HG03039 (cell line): ENCODE measurements around the gene TINAG.

Experiments
- ATAC-seq: cut with Tn5 transposase; IDR thresholded peaks from one replicate; pipeline ENCODE4 v1.9.1; 2021; ENCODE audit warnings: mild to moderate bottlenecking, moderate library complexity; ENCODE audit not compliant: unreplicated experiment

The TINAG gene, protein sequence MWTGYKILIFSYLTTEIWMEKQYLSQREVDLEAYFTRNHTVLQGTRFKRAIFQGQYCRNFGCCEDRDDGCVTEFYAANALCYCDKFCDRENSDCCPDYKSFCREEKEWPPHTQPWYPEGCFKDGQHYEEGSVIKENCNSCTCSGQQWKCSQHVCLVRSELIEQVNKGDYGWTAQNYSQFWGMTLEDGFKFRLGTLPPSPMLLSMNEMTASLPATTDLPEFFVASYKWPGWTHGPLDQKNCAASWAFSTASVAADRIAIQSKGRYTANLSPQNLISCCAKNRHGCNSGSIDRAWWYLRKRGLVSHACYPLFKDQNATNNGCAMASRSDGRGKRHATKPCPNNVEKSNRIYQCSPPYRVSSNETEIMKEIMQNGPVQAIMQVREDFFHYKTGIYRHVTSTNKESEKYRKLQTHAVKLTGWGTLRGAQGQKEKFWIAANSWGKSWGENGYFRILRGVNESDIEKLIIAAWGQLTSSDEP

DNA sequence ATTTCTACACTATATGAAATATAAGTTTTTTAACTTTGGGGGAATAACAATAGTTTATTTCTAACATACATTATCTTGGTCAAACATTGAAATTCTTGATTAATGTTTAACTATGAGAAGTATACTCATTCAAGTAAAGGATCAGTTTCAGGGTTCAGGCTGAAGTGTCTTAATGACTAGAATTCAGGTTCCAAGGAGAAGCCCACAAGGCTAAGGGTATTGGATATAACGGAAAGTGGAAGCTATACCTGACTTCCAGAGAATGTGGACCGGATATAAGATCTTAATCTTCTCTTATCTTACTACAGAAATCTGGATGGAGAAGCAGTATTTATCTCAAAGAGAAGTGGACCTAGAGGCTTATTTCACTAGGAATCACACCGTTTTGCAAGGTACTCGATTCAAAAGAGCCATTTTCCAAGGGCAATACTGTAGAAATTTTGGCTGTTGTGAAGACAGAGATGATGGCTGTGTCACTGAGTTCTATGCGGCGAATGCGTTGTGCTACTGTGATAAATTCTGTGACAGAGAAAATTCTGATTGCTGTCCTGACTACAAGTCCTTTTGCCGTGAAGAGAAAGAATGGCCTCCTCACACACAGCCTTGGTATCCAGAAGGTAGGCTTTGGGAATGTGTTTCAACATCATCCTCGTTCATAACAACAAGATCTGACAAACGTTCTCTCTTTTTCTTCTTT lies at the start of gene TINAG:
TINAG (plus strand) TSS at position 153 of the 697 bp plus-strand sequence; CDS start at position 263, 110 bp downstream.
- ATAC-seq: no peak

DNA sequence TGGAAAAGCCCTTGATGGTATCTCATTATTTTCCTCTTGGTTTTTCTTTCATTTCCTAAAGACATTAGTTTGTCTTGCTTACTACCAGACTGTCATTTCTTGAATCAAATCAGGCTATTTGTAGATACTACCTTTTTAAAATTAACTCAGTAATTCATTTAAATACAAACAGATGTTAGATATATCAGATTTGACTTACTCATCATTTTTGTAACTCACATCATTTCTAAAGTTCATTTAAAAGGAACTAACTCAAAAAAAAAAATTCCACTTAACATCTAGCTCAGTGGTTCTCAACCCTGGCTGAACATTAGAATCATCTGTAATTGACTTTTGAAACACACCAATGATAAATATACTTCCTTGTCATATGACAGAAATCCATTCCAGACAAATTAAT lies 48.2 kb upstream of the TINAG start:
- no peak for ATAC-seq

DNA sequence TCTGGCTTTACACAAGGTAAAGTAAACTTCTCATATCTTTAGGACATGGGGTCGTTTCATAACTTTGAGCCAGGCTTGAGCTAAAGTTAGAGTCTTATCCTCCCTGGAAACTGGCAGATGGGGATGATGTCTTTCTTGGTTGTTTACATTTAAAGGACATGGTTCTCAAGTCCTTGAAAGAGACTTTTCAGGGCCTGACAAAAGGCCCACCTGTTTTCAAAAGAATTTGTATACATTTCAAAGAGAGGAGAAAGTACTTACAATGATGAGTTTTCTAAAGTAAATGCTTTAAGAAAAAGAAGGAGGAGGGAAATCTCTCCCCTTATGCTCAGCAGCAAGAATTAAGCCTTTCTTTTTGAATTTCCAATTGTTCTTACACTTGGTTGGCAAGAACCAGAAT lies 45.7 kb upstream of the TINAG start:
- no peak for ATAC-seq

DNA sequence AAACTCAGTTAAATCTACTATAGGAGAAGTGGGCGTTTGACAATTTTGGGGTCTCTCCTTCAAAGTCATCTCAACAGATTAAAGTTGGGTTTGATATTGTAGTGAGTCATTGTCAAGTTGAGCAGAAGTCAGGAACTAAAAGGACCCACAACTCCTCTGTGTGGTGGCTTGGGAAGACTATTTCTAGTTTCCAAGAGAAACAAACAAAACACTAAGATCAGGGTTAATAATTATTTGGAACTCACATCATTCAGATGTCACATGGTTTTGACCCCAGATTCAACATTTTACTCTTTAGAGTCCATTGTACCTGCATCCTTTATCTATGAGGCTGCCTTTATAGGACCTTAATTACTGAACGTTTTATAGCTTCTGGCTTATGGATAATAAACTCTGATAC lies 45.3 kb upstream of the TINAG start:
- ATAC-seq: no peak

DNA sequence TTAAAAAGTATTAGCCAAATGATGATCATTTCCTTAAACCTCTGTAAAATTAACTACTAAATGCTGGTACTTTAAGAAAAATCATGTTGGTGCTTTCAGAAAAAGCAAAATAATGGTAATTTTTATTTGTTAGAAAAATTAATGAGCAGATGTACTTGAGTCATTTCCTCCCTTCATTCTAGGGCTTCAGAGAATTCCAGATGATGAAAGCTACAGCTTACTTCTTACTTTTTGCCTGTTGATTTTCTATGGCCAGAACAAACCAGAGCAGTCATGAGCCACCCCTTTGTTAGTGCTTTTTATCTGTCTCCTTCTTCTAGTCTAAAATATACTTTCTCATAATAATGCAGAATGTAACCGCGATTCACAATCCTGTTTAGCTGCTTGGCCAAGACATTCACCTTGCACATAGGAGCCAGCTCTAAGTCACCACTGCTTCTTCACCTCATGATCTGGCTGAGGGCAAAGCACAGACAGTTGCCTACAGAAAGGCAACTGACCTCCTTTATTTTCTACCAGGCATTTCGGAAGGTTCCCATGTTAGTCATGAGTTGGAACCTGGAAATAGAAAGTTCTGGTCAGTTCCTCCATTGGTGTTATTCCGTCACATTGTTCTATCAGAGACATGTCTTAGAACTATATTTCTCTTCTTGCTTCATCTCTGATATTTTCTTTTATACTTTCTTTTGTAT lies 43.5 kb upstream of the TINAG start:
- no peak for ATAC-seq

DNA sequence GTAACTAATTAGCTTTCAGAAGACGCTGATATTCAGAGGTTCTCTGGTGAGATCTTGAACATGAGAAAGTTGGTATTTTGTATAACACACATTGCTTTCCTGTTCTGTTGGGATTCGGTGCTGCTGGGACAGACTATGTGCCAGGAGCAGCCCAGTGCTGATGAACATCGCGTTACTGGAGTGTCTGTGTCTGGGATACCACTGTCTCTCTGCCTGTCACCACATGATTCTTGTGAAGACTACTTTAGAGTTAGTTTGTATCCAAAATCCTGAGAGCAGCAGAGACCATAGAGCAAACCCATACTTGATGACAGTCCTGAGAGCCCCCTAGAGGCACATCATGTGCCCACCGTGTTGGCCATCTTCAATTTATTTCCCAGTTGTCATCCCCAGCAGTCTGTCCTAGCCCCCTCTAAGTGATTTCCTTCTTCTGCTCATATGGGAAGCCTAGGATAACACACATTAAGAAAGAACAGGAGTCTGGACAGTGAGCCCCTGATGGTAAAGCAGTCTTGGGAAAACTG lies 41.8 kb upstream of the TINAG start:
- ATAC-seq: no peak

DNA sequence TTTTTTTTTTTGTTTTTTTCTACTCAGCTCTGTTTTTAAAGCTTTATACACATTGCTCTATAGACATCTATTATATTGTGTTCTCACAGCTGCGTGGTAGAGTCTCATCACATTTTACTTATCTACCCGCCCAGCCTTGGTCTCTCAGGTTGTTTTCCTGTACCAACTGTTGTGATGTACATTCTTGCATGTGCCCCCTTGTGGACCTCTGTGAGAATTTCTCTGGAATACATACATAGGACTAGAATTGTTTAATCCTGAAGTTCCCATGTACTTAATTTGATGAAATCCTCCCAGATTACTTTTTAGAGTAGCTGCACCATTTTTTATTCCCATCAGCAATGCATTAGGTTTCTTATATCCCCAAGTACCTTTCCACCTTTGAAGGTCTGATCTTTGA lies 40.4 kb upstream of the TINAG start:
- ATAC-seq: no peak

DNA sequence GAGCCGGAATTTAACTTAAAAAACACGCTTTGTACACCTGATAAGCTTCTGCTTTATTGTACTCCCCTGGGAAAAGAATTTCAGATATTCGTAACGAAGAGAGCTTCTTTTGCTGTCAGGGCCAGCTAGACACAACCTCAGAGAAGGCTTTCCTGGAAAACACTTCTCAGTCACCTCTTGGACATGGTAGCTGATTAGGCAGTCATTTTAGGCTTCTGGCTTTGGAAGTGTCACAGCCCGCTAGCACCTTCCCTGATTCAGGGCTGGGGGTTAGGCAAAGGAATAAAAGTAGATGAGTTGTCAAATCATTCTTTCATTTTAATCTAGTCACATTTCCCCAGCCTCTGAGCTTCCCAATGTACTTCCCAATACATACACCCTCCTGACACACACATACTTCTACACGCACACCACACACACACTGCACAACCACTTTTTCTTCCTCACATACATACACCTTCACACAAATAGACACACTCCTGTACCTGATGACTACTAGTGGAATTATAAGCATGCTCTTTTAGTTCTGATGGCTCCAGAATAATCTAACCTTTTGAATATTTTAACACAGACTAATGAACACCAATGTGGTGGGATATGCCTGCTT lies 34.9 kb upstream of the TINAG start:
- ATAC-seq: no peak

DNA sequence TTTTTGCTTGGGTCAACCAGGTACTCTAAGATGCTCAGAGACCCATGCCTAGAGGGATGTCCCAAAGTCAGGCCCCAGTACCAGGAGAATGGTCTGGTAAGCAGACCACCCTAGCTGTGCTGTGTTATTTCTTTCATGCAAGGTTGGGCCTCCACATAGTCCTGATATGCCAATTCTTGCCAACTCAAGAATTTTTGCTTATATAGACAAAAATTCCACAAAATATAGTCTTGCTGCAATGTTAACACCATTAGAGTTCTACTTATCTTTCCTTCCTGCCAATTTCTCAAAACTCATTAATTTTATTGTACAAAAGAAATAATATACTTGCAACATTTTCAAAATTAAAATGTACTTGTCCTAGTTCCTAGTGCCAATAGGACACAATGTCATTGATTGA lies 33.9 kb upstream of the TINAG start:
- ATAC-seq: no peak

DNA sequence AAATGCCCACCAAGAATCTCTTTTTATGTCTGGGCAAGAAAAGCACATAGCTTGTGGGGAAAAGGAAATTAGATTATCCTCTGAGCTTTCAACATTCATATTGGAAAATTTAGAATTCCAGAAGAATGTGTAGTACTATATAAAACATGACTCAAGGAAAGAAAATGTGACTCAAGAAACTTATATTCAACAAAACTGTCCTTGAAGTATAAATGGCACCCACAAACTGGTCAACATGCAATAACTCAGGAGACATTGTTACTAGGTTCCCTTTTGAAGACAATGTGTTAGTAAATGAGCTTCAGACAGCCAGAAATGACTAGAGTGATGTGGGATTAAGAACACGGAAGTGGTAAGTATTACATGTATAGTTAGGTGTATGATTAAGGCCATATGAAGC lies 26.1 kb upstream of the TINAG start:
- ATAC-seq: no peak

DNA sequence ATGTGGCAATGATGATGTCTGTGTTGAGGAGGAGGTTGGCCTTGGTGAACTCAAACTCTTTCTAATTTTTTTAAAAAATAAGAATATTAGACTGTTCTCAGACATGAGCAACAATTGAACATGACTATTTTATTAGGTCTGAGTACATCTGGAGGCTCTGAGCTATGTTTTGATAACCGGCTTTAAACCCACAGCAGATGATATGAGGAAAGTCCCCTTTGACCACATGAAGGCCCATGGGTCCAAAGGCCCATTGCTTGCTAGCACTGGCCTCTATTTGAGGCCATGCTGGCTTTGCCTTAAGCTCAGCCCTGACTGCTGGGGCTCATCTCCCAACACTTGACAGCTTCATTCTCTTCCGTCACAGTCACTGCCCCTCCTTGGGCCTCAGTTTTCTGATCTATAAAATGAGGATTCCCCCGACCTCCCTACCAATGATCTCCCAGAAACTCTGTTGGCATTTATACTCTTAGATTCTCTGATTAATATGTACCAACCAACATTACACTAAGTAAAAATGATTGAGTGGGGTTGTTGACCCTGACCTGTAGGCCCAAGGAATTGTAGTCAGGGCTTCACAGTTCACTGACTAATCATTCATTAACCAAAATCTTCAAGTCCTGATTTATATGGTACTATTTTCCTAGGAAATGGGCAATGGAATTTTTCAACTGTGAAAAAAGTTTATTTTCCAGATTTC lies 23.9 kb upstream of the TINAG start:
- no peak for ATAC-seq

DNA sequence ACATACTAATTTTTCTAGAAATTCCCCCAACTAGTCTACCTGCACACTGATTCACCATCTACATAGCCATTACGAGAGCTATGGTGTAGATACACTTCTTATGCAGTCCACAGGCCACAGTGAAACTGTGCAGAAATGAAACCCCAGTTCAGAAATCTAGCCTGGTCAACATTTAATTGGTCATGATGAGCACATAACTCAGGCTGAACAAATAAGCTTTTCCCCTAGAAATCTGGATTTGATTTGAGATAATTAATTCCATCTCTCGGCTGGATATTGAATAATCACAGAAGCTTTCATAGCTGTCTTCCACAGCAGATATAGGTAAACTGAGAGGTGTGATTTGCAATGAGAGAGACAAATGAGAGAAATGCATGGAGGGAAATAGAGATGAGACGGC lies 22.6 kb upstream of the TINAG start:
- no peak for ATAC-seq

DNA sequence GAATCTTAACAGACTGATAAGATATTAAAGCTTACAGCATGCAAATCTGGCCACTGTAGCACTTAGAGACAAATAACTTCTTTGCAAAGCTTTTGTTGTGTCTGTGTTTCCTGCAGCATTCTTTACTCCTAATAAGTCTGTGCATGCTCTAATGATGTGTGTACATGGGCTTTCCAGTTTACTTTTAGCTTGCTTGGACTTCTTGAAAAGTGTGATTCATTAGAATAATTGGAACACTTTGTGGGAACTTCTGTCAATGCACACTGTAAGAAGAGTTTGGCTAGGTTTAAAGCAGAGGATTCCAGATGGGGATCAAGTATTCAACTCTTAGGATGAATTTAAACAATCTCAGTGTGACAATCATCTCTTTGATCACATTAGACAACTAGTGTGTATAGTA lies 22.1 kb upstream of the TINAG start:
- no peak for ATAC-seq

DNA sequence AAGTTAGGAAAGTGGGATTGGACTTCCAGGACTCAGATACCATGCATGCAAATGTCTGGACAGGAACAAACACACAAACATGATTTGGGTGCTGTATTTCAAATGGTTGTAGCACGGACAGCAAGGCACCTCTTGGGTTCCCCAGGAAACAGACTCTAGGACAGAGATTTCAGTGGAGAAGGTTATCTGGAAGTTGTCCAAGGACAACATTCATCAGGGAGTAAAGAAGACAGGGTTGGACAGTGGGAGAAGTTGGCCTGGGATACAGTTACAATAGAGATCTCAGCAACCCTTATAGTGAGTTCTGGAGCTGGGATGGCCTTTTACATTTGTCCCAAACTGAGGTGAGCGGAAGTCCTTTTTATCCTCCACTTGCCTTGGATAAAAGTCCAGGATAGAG lies 19.8 kb upstream of the TINAG start:
- no peak for ATAC-seq

DNA sequence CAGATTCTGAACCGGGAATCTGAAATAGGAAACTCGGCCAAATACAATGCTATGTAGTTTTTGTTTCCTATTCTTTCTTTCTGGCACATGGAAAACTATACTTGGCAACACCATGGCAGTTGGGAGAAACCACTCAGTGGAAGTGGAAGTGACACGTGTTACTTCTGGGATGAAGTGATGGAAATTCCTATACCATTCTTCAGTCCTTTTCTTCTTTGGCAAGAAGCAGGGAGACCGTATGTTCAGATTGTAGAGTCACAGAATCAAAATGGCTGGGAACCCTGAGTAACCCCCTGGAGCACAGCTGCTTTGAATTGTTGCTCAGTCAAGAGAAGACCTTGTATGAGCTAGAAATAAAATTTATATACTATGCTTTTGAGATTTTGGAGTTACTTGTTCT lies 18.8 kb upstream of the TINAG start:
- no peak for ATAC-seq

DNA sequence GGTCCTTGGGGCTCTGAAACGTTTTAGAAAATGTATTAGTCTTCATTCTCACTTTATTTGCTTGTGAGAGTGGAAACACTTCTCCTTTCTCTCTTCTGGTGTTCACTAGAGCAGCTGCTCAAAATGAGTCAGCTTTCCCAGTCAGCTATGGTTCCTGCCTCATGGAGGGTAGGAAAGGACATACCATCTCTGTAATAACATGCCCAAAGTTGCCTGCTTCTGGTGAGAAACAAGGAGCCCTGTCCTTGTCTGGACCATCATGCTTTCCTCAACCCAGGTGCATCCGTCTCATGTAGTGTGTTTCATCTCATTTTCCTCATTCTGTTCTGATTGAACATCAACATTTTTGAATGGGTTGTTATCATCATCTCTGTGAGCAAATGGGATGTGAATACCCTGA lies 17.1 kb upstream of the TINAG start:
- peak; percentile 81 for ATAC-seq

DNA sequence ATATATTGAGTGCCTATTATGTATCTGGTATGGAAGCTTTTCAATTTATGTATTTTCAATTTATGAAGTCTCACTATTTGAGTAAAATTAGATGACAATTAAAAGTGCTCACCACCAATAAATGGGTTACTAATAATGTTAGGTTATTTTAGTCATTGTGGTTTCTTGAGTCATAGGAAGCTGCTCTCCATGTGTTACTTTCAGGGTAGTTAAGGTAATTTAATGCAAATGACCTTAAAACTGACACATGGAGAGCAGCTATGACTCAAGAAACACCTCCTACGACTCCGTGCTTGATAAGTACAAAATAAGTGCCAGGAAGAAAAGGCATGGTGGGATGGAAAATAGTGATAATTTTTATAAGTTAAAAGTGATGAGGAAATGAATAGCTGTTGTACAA lies 16.5 kb upstream of the TINAG start:
- peak; percentile 89 for ATAC-seq

DNA sequence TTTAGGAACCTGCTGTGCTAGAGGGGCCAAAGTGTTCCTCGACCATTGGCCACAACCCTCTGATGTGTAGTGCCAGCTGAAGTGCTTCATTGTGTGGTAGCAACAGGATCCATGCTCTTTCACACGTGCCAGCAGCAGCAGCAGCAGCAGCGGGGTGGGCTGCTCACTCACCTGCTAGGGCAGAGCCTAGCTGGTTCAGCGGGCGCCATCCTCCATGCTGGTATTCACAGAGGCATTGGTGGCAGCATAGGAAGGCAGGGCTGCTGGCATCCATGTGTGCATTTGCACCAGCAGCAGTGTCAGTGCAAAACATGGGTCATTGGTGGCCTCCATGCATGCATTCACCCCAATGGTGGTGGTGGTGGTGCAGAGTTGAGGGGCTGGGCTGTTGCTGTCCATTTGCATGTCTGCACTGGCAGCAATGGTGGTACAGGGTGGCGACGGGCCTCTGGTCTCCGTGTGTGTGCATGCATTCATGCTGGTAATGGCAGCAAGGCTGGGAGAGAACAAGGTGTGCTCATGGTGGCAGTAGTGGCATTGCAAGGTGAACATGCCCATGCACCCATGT lies 13.2 kb upstream of the TINAG start:
- no peak for ATAC-seq

DNA sequence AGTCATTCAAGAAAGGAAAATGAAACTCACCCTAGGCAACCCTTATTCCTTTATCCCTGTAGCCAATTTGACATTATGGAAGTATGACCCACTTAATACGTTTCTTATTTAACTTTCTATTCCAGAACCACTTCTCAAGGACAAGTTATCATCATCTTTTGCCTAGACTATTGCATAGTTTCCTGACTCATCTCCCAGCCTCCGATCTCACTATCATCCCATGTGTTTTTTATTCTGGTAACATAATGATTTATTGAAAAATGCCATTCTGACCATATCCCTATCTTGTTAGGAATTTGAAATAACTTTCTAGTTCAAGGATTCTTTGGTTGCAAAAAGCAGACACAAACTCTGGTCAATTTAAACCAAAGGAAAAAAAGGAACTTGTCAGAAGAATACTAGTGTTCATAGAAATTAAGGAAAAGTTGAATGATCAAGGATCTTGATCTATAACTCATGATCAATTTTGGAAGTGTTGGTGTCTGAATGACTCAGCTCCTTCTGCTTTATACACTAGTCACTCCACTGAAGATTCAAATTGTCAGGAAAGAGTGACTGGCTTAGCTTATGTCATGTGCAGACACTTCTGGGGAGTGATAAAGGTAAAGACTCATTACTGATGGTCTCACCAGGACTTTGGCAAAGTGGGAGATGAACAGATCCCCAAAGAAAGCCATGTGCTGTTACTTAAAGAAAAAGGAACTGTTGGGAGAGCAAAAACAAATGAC lies 8.5 kb upstream of the TINAG start:
- ATAC-seq: no peak

DNA sequence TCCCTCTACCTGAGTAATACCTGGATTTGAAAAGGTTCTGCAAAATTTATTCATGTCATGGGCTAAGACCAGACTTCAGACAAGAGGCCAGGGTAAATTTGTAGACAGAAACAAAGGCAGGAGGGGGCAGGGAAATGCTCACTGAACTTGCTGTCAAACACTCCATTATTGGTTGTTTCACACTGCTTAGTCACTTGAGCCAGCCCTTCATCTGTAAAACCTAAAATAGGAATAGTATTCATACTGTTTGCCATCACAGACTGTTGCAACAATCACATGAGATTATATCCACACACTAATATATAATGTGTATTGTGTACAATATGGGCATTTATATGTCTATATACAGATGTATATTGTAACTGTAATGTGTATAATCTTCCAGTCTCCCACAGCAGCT lies 6.5 kb upstream of the TINAG start:
- ATAC-seq: no peak
